Measurements from ENCODE around the gene HECW1. TPM values are rescaled to one million over a fixed set of nuclear protein-coding genes. Genes with fewer than 3 reads are reported as not detected.

Gene HECW1
- total RNA-seq, 1 experiment from 2014 or later = 1.8 TPM

DNA sequence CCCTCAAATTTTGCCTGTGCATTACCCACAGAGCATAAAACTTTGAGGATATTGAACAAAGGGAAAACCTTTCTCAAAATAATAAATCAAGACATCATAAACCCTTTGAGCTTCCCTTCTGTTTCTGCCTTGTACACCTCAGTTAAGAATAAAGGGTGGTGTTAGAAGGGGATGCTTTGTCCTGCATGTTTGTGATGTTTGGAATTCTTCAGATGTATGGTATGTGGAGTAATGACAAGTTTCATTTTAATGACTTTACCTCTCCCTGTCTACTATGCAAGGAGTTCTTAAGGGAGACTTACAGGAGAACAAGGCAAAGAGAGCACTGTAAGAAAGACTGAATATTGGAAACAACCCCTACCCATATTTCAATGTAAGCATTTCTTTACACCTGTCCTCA, 99.2 kb downstream of the HECW1 start:
- Mint-ChIP-seq H3K9me3 (ENCODE audit: unreplicated experiment) (peaks cover 10% of the 10 kb centered on the region), H3K36me3 (ENCODE audit: insufficient read depth, unreplicated experiment) (no peaks in the 10 kb centered on the region), H3K4me3 (ENCODE audit: unreplicated experiment) (peak overlapping the region; percentile 18), H3K4me1 (ENCODE audit: low read depth, unreplicated experiment) (peaks cover 23% of the 10 kb centered on the region), H3K27ac (ENCODE audit: unreplicated experiment) (peak overlapping the region; percentile 79), H3K27me3 (ENCODE audit: insufficient read depth, unreplicated experiment) (no peaks in the 10 kb centered on the region)
- Histone ChIP-seq H3K36me3 (ENCODE audit: control insufficient read depth, insufficient read depth, low read length) (no peaks in the 10 kb centered on the region), H3K27me3 (replicated peaks; ENCODE audit: control insufficient read depth, insufficient read depth, low read length) (no peaks in the 10 kb centered on the region), H3K4me3 (ENCODE audit: low read depth, low read length) (no peak overlapping the region), H3K9me3 (no peaks in the 10 kb centered on the region), H3K4me1 (peaks cover 17% of the 10 kb centered on the region)
- TF ChIP-seq, protein P1, sequence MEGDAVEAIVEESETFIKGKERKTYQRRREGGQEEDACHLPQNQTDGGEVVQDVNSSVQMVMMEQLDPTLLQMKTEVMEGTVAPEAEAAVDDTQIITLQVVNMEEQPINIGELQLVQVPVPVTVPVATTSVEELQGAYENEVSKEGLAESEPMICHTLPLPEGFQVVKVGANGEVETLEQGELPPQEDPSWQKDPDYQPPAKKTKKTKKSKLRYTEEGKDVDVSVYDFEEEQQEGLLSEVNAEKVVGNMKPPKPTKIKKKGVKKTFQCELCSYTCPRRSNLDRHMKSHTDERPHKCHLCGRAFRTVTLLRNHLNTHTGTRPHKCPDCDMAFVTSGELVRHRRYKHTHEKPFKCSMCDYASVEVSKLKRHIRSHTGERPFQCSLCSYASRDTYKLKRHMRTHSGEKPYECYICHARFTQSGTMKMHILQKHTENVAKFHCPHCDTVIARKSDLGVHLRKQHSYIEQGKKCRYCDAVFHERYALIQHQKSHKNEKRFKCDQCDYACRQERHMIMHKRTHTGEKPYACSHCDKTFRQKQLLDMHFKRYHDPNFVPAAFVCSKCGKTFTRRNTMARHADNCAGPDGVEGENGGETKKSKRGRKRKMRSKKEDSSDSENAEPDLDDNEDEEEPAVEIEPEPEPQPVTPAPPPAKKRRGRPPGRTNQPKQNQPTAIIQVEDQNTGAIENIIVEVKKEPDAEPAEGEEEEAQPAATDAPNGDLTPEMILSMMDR (IDR thresholded peaks at IDR 0.05; ENCODE audit: insufficient read depth in 1 of 2, low read depth in 1 of 2, low read length in 1 of 2, severe bottlenecking in 1 of 2, unreplicated experiment in 1 of 2) = no peak
- BruUV-seq (replicated peaks) = no TSS peak
- CTCF ChIA-PET = interaction anchor here (1.4 kb wide), 1 partner anchor 50 kb away, joined by 5 read pairs; no protein-coding TSS in a partner anchor
- peak in 1 of 2 experiments; percentile 32 for DNase-seq
- POLR2A ChIA-PET = no interaction called here
- intact Hi-C loops (cut with micrococcal nuclease; ENCODE audit: unreplicated experiment) = loop anchor here (1.0 kb wide), 1 partner anchor 50 kb away; no protein-coding TSS in a partner anchor

GRCh38 chr7:43212921-43213320, 100.5 kb downstream of the HECW1 start:
- H3K9me3 Mint-ChIP-seq (ENCODE audit: unreplicated experiment) = peaks cover 10% of the 10 kb centered on the region
- Histone ChIP-seq H3K4me1 (peaks cover 17% of the 10 kb centered on the region), H3K36me3 (ENCODE audit: control insufficient read depth, insufficient read depth, low read length) (no peaks in the 10 kb centered on the region), H3K9me3 (no peaks in the 10 kb centered on the region), H3K27me3 (replicated peaks; ENCODE audit: control insufficient read depth, insufficient read depth, low read length) (no peaks in the 10 kb centered on the region), H3K4me3 (ENCODE audit: low read depth, low read length) (no peak overlapping the region)
- intact Hi-C loops (cut with micrococcal nuclease; ENCODE audit: unreplicated experiment) = no loop called here
- no TSS peak for BruUV-seq (replicated peaks)
- H3K27me3 Mint-ChIP-seq (ENCODE audit: insufficient read depth, unreplicated experiment) = no peaks in the 10 kb centered on the region
- TF ChIP-seq, protein P1 (IDR thresholded peaks at IDR 0.05; ENCODE audit: insufficient read depth in 1 of 2, low read depth in 1 of 2, low read length in 1 of 2, severe bottlenecking in 1 of 2, unreplicated experiment in 1 of 2) = no peak
- no peaks in the 10 kb centered on the region for H3K36me3 Mint-ChIP-seq (ENCODE audit: insufficient read depth, unreplicated experiment)
- ChIA-PET POLR2A (no interaction called here), CTCF (no interaction called here)
- H3K27ac Mint-ChIP-seq (ENCODE audit: unreplicated experiment) = no peak overlapping the region
- H3K4me3 Mint-ChIP-seq (ENCODE audit: unreplicated experiment) = no peak overlapping the region
- no peak for DNase-seq
- H3K4me1 Mint-ChIP-seq (ENCODE audit: low read depth, unreplicated experiment) = peaks cover 22% of the 10 kb centered on the region

DNA sequence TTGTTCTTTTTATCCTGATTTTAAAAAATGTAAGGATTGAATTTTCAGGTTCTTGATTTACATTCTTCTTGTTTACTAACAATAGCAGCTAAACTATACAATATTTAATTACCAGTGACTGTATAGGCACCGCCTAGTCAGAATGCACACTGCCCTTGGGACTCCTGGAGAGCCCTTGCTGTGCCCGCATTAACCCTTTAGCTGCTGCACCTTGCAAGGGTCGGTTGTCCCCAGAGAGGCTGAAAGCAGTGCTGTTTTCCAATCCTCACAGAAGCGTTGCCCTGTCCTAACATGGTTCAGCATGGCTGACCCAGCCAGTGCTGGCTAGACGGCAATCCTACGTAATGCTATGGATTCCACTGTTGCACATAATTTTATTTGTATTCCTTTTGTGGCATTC, 102.6 kb downstream of the HECW1 start:
- no TSS peak for BruUV-seq (replicated peaks)
- Histone ChIP-seq H3K36me3 (ENCODE audit: control insufficient read depth, insufficient read depth, low read length) (no peaks in the 10 kb centered on the region), H3K4me1 (peaks cover 17% of the 10 kb centered on the region), H3K27me3 (replicated peaks; ENCODE audit: control insufficient read depth, insufficient read depth, low read length) (no peaks in the 10 kb centered on the region), H3K4me3 (ENCODE audit: low read depth, low read length) (no peak overlapping the region), H3K9me3 (no peaks in the 10 kb centered on the region)
- CTCF ChIA-PET = no interaction called here
- TF ChIP-seq, protein P1 (IDR thresholded peaks at IDR 0.05; ENCODE audit: insufficient read depth in 1 of 2, low read depth in 1 of 2, low read length in 1 of 2, severe bottlenecking in 1 of 2, unreplicated experiment in 1 of 2) = no peak
- no peaks in the 10 kb centered on the region for H3K36me3 Mint-ChIP-seq (ENCODE audit: insufficient read depth, unreplicated experiment)
- H3K9me3 Mint-ChIP-seq (ENCODE audit: unreplicated experiment) = peaks cover 14% of the 10 kb centered on the region
- H3K4me1 Mint-ChIP-seq (ENCODE audit: low read depth, unreplicated experiment) = peaks cover 6% of the 10 kb centered on the region
- no peaks in the 10 kb centered on the region for H3K27me3 Mint-ChIP-seq (ENCODE audit: insufficient read depth, unreplicated experiment)
- intact Hi-C loops (cut with micrococcal nuclease; ENCODE audit: unreplicated experiment) = no loop called here
- H3K4me3 Mint-ChIP-seq (ENCODE audit: unreplicated experiment) = no peak overlapping the region
- POLR2A ChIA-PET = no interaction called here
- H3K27ac Mint-ChIP-seq (ENCODE audit: unreplicated experiment) = no peak overlapping the region
- no peak for DNase-seq
